CD4-positive, alpha-beta T cell treated with Interleukin-17A for 4 hours (primary cell): Measurements from ENCODE around the gene SERGEF.
"Not testable (repeated sequence)": the region's sequence is repeated elsewhere in the genome, so short reads cannot be mapped to it uniquely, and the experiment has no call there.

Source experiments
- DNase-seq: peaks from one replicate; pipeline ENCODE4 v3.0.0-alpha.2; 2020; ENCODE audit warnings: mixed read lengths

SERGEF gene

DNA sequence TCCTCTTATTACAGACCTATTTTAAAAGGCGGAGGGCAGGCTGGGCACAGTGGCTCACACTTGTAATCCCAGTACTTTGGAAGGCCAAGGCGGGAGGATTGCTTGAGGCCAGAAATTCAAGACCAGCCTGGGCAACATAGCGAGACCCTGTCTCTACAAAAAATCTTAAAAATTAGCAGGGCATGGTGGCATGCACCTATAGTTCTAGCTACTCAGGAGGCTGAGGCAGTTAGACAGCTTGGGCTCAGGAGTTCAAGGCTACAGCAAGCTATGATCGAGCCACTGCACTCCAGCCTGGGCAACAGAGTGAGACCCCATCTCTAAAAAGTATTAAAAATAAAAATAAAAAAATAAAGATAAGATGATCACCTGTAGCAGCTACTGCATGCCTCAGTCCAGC, 12.7 kb downstream of the SERGEF start:
- not testable (repeated sequence) for DNase-seq

DNA sequence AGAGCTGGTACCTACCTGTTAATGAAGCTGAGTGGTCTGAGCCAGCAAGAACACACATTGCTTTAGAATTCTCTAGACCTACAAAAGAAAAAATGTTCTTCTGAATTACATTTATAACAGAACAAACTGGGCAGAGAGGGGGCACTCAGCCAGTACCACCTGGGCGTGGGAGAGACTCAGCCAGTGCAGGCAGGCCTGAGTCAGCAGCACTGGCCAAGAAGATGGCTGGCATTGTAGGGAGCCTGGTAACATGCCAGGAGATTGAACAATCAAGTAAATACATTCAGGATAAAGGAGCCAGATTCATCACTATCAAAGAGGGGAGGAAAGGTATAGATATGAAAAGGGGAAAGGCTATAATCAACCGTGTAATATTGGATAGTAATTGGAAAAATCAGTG, 19.9 kb downstream of the SERGEF start:
- DNase-seq, result no peak

DNA sequence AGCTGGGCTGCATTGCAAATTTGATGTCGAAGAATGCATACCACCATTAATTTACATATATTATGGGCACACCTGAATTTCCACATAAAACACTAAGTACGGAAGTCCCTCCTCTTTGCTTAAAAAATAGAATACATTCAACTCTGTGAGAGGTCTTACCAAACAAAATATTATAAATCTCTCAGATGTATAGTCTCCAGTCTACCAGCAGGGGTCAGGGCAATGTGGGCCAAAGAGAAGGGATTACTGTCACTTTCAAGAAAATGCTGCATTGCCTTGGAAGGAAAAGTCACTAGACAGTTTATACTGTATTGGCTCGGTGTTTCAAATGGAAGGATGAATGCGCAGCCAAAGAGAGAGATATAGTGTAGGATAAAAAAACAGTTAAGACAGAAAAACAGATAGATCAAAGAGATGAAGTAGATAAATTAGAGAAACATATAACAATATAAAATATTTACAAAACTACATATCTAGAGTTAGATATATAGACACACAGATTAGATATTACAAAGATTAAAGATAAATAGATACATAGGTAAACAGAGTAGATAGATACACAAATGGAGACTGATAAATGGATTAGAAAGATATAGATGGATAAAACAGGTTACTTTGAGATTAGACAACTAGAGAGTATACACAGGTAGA, 20.9 kb downstream of the SERGEF start:
- peak; percentile 66 for DNase-seq

DNA sequence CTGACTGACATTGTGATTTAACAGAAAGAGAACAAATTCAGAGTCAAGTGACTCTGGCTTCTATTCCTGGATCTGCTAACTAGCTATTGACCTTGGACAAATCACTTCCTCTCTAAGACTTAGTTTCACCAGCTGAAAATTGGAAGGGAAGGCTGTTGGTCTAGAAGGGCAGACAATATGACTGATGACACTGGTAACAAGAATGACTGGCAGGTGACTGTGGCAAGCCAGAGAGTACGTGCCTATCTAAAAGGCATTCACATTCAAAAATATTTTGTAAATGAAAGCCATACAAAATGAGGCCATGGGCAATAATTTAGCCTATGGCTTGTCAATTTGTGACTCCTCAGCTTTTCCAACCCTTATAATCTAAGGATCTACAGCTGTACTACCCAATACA, 23.5 kb downstream of the SERGEF start:
- DNase-seq, result no peak

DNA sequence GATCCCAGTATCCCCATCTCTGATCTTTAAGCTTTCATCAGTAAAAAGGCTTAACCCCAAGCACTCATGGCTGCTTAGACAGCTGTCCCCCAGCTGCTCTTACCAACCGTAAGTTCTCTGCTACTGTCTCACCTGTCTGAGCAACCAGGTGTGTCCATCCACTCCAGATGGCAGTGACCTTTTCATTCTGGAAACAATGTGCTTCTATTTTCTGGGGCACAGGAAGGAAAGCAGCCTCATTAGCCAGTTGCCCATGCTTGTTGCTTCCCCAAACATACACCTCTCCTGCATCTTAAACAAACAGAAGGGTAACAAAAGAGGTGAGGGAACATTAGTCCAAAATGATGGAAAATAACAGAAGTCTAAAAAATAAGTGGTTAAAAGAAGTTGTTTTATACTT, 24.4 kb downstream of the SERGEF start:
- no peak for DNase-seq

DNA sequence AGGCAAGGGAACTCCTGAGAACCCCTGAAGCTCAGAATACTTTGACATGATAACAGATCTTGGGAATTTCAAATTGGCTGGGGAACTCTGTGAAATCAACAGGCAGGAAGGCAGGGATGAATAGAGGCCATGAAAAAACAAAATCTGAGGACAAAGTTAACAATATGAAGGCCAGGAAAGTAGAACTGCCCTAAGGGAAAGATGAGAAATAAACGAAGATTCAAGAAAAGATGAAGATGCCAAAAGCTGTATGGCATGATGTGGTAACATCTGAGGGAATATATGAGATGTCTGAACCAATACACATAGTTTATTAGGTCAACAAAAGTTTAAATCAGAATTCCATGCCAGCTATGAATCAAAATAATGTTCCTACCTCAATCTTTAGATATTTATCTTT, 25.0 kb downstream of the SERGEF start:
- no peak for DNase-seq

GRCh38 chr11:17986711-17987220, 26.1 kb downstream of the SERGEF start:
- DNase-seq, result no peak

DNA sequence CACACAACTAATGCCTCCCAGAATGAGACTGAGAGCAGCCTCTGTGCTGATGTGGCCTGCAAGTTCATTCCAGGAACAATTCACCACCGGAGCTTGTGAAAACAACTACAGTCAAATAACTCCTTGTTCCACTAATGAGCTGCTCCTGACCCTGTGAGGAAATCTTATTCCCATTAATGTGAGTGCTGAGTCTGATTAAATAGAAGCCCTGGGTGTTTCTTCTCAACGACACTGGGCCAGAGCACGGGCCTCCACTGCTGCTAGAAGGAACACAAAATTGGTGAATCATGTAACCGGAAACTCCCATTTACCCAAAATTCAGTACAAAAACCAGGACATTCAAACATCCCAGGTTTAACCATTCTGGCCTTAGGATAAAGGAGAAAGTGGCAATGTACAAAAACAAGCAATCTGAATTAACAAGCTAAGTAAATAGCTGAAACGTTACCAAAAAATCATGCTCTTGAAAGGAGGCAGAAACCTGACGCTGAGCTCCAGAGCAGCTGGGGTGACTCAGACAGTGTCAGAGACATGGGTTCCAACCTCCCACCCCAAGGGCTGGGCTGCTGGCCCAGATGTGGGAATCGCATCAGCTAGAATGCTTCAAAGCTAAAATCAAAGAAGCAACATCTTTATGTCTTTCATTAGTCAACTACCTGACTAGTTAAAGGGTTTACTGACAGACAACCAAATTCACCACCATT, 26.7 kb downstream of the SERGEF start:
- no peak for DNase-seq

DNA sequence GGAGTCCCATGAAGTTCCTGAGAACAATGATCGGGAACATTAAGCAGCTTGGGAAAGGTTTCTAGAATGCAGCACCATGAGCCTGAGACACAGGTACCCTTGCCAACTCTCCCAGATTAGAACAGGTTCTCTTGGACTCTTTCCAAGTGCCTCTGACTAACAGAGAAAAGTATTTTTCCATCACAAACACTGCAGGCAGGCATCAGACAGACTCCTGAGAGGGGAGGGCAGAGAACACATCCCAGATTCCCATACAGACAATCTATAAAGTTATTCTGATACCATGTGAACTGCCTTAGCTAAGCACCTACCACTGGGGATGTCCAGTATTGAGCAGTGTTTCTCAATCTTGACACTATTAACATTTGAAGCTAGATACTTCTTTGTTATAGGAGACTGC, 27.3 kb downstream of the SERGEF start:
- no peak for DNase-seq

- no peak for DNase-seq
Observed at GRCh38 chr11:17983569-17983968, 29.3 kb downstream of the SERGEF start.

DNA sequence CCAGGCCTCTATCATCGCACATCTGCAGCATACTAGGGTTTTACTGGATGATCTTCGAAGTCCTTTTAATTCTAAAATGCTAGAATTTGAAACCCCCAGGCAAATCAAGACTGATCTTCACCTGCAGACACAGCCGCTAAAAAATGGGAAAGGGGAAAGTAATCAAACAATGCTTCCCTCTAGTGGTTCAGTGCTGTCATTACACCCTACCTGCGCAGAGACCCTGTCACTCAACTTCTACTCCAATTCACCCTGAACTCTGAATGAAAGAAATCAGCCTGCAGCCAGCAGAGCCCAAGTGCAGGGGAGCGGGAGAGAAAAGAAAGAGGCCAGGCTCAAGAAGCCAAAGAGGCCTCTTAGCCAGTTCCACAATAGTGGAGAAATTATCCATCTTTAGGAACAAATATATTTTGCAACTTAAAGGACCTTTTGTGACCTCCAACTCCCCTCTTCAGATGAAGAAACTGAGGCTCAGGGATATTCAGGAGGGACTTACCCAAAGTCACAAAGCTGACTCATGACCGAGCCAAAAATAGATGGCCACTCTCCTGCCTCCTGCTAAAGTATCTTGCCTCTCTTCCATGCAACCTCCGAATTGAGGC, 33.0 kb downstream of the SERGEF start:
- DNase-seq, result peak; percentile 52

- peak; percentile 11 for DNase-seq
Observed at GRCh38 chr11:17978553-17979287, 34.1 kb downstream of the SERGEF start.

- no peak for DNase-seq
Observed at GRCh38 chr11:17976651-17977050, 36.2 kb downstream of the SERGEF start.

DNA sequence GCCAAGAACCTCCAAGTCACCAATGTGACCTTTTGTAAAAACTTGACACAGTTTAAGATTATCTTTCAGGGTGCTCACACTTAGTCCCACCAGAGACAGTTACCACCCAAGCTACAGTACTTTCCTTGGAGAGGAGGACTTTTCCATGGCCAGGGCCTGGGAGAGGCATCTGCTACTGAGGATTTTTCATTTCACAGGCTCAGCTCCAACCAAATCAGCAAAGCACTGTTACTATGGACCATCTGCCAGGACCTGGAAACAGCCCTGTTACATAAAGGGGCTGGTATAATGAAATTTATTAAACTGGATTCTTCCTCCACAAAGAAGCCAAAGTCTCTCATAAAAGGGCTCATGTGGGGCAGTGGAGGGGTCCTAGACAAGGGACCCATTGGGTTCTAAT, 38.6 kb downstream of the SERGEF start:
- no peak for DNase-seq

DNA sequence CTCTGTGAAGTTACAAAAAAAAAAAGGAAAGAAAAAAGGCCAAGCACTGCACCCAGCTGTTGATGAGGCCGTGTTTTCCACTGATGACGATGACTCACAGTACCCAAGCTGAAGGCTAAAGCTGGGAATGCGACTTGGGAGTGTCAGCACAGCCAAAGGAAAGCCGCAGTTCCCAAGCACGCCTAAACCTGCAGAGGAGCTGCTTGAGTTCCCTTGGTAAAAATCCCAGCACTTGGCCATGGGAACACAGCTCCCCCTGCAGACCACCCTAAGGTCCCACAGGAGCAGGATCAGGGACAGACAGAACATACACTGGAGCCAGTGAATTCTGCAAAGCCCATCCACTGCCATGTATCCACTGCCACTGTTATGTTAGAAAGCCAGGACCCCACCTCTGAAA, 39.9 kb downstream of the SERGEF start:
- DNase-seq, result no peak

DNA sequence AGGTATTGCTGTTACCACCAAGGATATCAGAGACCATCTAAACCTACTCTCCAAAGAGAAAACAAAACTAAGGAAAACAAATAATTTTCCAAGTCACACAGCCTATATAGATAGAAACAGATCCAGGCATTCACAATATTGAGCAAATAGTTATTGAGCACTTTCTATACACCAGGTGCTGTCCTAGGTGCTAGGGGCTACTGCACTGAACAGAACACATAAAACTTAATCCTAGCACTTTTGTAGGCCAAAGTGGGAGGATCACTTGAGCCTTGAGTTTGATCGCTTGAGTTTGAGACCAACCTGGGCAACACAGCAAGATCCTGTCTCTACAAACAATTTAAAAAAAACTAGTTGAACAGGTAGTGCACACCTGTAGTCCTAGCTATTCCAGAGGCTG, 44.6 kb downstream of the SERGEF start:
- DNase-seq, result no peak

DNA sequence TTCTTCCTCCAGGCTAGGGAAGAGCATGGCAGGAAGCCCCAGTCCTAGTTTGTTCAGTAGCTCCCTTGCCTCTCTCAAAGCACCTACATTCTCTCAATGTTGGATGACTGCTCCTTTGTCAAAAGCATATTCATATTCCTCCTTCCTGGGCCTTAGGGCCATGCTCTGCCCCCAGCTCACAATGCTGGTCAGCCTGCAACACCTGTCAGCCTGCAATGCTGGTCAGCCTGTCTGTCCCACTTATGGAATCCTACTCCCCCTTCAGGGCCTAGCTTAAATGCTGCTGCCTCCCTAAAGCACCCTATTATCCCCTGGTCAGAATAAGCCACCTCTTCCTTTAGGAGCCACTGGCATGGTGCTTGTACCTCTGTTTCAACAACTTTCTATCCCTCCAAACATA, 45.2 kb downstream of the SERGEF start:
- no peak for DNase-seq

- no peak for DNase-seq
Observed at GRCh38 chr11:17960091-17960490, 52.8 kb downstream of the SERGEF start.

GRCh38 chr11:17958446-17958845, 54.4 kb downstream of the SERGEF start:
- DNase-seq, result no peak

DNA sequence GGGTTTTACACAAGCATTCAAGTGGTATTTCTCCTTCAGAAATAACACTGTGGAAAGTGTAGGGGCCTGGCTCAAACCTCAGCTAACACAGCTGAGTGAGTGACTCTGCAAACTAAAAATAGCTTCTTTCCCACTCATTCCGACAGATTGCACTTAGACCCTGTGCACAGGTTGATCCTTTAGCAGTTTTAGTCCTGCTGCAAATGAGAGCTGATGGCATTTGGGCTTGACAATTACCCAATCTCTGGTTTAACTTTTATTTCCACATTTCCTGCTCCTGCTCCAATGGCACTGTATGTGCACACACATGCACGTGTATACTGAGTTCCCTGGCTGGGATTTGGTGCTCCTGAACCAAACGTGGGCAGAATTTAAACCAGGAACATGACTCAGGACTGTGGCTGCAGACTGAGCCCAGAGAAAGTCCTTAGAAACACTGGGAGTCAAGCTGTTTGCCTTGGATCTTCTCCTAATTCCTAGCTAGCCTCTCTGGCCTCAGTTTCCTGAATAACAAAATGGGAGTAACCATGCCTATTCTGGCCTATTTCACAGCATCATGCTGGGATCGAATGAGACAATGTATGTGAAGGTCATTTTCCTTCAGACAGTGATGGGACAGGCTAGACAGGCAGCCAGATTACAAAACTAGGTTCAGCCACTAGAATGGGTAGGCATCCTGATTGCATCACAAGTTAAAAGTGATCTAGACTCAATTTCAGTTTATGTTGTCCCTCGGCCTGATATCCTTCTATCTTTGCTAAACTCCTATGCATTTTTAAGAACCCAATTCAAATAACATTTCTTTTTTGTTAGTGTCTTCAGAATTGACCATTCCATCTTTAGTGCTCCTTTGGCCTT, 58.2 kb downstream of the SERGEF start:
- no peak for DNase-seq

- no peak for DNase-seq
Observed at GRCh38 chr11:17952487-17952886, 60.4 kb downstream of the SERGEF start.

DNA sequence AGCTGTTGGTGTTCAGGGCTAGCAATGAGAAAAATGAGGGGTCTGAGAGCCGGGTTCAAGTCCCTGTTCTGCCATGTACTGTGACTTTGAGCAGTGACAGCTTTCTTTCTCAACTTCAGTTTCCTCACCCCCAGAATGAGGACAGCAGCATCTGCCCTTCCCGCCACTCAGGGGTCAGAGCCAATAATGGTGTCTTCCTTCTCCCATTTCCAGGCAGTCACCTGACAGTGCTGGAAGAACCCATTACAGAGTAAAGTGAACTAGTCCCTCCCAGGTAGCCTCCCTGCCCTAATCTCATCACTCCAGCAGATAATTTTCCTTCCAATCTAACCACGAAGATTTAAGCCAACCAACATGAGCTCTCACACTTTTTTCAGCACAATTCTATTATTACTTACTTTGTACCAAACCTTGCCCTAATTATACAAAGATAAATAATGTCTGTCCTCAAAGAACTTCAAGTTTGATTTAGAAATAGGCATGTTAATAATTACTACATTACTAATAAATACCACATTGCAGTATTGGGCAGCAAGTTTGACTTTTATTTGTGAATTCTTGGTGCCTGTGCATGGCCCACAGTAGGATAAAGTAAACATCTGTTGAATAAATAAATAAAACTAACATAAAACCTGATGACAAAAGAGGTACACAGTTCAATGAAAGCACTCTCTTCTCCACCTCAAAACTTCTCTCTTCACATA, 61.0 kb downstream of the SERGEF start:
- DNase-seq, result no peak
